GM19372 (cell line): Measurements from ENCODE around the gene NAXE.
"Not testable (repeated sequence)": the region's sequence is repeated elsewhere in the genome, so short reads cannot be mapped to it uniquely, and the experiment has no call there.

Source experiments
- ATAC-seq: cut with Tn5 transposase; IDR thresholded peaks from one replicate; pipeline ENCODE4 v1.9.1; 2021; ENCODE audit warnings: mild to moderate bottlenecking, low read depth, moderate library complexity; ENCODE audit not compliant: unreplicated experiment

The NAXE gene

DNA sequence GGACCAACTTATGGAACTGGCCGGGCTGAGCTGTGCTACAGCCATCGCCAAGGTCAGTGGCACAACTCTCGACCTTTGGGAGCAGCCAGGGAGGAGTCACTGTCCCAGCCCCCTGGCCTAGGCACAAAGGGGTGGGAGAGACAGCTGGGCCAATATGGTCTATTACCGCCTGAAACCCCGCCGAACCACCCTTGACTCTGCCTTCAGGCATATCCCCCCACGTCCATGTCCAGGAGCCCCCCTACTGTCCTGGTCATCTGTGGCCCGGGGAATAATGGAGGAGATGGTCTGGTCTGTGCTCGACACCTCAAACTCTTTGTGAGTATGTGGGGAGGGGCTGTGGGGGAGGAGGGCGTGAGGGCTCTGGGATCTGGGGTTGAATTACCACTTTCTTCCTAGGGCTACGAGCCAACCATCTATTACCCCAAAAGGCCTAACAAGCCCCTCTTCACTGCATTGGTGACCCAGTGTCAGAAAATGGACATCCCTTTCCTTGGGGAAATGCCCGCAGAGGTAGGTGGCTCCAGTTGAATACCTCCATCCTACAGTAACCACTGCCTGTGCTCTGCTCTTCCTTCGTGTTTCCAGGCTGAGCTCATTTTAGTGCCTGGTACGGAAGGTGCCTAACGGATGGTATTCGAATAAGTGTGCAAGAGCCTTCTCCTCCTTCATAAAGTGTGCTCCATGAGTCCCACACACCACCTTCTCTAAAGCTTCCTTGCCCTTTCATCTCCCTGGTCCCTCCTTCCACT is 758 bp downstream of the NAXE start:
- ATAC-seq = no peak

DNA sequence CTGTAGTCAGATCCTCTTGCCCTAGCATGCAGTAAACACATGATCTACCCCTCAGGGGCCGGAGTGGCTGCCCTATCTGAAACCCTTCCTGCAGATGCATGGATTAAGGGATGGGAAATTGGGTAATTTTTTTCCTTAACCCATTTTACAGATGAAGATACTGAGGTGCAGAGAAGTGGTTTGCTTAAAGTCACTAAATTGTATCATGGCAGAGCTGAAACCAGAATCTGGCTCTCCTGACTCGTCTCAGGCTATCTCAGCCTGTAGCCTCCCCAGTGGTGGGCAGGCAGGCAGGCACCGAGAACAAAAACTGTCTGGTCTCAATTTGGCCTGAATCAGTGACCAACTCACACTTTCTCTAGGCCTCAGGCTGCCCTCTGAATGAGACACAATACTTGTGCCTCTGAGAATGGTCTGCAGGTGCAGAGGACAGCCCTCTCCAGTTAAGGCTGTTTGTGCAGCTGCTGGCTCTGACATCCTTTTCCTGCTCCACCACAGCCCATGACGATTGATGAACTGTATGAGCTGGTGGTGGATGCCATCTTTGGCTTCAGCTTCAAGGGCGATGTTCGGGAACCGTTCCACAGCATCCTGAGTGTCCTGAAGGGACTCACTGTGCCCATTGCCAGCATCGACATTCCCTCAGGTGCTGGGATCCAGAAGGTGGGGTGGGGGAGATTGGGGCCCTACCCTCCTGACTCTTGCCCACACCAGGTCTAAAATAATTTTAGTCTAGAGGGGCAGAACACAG is 1.5 kb downstream of the NAXE start:
- ATAC-seq = no peak

DNA sequence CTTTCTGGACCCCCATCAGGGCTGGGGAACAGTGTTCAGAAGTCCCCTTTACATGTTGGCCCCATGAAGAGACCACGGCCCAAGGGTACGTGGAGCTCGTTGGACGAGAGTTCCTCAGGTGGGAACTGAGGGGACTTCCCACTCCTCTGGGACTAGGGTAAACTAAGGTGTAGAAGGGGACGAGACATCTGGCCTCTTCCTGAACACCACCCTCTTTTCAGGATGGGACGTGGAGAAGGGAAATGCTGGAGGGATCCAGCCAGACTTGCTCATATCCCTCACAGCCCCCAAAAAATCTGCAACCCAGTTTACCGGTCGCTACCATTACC is 2.0 kb downstream of the NAXE start:
- no peak for ATAC-seq

DNA sequence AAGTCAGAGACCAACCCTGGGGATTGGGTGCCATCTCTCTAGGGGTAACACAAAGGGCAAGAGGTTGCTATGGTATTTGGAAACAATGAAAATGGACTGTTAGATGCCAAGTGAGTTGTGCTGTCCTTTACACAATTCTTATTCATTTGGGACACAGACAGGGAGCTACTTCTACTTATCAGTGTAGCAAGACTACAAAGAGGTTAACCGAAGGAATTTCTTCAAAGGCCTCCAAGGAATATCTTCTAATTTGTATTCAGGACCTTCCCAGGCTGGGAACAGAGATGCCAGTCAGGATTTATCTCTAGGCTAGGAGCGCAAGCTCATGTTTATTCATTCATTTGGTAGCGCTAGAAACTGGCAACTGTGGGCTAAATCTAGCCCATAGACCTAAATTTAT is 2.6 kb downstream of the NAXE start:
- no peak for ATAC-seq

DNA sequence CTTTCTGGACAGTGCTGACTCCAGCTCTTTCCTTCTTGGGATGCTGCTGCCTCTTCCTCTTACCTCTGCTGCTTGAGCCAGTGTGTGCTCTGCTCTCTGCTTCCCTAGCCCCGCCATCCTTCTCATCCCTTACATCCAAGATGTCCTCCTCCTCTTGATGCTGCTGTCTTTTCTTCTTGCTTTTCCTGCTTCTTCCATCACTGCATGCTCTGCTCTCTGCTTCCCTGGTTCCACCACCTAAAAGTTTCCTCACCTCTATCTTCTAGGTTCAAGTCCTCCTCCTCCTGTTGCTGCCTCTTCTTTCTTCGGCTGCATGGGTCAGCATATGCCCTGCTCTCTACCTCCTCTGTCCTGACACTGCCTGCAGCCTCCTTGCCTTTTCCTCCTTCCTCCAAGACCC is 3.4 kb downstream of the NAXE start:
- no peak for ATAC-seq

DNA sequence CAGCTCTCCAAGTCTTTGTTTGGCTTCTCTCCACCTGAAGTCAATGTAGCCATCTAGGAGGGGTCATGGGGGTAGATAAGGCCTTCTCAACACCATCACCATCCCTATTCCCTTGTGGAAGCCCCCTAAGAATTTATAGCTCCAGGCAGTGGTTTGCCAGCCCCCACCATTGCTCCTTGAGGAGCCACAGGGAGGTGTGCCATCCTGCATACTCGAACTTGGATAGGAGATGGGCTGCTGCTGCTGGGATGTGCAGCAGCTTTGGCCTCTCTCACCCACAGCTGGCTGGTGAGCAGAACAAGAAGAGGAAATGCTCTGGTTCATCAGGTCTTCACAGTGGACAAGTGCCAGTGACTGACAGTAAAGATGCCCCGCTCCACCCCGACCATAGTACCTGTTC is 4.8 kb downstream of the NAXE start:
- ATAC-seq = no peak

DNA sequence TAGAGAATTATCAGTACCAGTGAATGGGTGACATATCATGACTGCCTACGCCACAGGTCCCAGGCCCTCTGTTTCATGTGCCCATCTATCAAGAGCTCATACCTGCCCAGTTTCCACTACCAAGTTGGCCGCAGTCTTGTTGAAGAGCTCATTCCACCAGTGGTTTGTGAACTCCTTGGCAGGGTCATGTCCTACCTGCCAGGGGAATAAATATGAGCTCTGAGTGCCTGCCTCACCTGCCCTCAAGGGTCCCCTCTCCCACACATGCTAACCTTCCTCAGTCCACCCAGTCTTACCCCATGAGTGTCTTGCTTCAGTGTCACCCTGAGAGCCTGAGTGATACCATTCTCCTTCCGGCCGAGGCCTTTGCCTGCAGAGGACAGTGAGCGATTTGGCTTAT is 6.5 kb downstream of the NAXE start:
- ATAC-seq = no peak

DNA sequence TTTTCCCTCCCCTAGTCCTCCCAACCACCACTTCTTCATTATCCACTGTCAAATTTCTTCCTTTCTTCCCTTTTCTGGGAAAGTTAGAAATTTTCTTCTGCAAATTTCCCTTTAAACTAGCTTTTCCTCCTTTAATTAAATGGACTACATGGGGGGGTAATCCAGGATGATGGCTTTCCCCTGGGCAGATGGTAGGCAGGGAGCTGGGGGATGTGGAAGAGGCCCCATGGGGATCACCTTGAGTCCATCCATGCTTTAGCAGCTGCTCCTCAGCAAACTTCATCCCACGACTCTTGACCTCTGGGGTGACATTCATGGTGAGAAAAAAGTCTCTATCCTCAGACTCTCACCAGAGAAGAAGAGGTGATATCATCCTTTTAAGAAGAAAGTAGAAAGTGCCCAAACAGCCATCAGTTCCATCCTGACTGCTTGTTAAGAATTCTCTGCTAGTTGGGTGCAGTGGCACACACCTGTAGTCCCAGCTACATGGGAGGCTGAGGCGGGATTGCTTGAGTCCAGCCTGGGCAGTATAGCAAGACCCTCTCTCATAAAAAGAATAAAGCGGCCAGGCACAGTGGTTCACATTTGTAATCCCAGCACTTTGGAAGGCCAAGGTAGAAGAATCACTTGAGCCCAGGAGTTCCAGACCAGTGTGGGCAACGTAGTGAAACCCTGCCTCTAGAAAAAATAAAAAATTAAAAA is 7.3 kb downstream of the NAXE start:
- no peak for ATAC-seq

DNA sequence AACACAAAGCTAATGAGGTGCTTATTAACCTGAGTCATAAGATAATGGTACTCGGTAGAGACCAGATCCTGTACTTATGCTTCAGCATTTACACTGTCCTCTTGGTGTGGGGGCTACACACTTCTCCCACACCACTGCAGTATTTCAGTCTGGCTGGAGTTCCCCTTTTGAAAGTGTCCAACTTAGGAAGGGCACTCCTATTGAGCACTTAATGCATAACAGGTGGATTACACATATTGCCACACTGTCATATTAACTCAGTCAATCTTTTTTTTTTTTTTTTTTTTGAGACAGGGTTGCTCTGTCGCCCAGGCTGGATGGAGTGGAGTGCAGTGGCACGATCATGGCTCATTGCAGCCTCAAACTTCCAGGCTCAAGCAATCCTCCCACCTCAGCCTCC is 8.2 kb downstream of the NAXE start:
- ATAC-seq = no peak

DNA sequence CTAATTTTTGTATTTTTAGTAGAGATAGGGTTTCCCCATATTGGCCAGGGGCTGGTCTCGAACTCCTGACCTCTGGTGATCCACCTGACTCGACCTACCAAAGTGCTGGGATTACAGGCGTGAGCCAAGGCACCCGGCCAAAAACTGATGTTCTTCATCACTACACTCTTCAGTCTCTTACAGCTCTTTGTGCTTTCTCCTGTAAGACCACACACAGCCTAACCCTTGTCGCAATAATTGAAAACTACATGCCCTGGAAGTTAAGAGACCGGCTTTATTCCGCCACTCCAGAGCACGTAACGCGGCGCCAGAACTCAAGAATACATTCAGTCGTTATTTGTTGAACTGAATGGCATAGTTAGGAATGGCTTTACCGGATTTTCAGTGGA is 9.2 kb downstream of the NAXE start:
- no peak for ATAC-seq

DNA sequence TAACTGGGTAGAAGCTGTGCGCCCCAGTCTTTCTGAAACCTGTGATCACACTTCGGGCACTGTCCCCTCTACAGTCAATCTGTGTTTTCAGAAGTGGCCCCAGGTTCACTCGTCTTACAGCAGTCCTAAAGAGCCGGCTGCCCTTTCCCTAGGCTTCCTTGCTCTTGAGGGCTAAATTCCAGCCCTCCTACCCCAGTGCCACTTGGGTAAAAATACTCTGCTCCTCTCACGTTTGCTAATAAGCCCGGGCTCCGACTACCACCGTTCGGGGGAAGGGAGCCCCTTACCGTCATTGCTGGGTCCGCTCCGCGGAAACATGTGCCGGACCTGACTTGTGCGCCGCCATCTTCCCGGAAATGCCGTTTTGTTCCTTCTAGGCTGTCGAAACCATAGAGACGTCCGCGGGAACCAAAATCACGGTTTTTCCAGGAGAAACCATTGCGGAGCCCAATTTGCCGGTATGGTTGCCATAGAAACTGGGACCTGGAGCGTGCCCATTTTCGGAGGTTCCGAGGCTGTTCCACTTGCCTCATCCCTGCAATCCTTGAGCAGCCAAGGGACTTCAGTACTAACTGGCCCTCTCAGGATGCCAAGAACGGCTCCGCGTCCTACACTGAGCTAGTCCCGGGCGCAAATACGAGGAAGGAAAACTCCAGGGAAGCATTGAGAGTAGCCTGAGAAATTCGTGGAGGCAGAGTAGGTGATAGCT is 9.7 kb downstream of the NAXE start, which contains the start of gene GPATCH4:
Gene GPATCH4 (minus strand): TSS at position 358 of the 709 bp plus-strand sequence.
- no peak for ATAC-seq

DNA sequence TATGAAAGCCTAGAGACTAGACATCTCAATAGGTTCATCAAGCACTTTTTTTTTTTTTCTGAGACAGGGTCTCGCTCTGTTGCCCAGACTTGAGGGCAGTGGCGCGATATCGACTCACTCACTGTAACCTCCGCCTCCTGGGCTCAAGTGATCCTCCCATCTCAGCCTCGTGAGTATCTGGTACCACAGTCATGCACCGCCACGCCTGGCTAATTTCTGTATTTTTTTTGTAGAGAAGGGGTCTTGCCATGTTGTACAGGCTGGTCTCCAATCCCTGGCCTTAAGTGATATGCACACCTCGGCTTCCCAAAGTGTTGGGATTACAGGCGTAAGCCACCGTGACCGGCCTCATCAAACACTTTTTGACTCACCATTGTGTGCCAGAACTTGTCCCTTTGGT is 10.3 kb downstream of the NAXE start:
- ATAC-seq = no peak

DNA sequence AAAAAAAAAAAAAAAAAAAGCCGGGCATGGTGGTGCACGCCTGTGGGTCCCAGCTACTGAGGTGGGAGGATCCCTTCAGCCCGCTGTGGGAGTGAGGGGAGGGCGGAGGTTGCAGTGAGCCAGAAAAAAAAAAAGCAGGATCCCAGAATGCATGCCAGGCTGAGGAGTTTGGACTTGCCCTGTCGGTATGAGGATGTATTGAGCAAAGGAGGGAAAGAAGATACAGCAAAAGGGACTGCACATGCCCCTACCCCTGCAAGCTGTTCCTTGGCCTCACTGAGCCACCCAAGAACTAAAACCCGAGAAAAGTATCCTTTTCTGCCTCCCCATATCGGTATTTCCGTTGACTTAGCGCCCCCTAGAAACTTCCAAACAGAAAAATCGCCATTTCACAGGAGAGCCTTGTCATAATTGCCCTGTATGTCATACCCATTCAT is 11.0 kb downstream of the NAXE start:
- ATAC-seq = no peak

DNA sequence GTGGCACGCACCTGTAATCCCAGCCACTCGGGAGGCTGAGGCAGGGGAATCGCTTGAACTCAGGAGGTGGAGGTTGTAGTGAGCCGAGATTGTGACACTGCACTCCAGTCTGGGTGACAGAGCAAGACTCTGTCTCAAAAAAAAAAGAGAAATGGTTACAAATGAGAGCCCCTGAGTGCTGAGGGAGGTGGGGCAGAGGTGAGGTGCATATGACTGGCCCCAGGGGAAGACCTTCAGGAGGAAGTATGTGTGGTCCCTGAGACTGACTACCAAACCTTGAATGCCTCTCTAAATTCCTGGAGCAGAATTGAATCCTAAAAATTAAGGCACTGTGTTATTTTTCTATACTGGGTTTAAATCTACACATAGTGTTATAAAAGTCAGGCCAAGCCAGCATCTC is 15.8 kb downstream of the NAXE start:
- ATAC-seq = not testable (repeated sequence)

DNA sequence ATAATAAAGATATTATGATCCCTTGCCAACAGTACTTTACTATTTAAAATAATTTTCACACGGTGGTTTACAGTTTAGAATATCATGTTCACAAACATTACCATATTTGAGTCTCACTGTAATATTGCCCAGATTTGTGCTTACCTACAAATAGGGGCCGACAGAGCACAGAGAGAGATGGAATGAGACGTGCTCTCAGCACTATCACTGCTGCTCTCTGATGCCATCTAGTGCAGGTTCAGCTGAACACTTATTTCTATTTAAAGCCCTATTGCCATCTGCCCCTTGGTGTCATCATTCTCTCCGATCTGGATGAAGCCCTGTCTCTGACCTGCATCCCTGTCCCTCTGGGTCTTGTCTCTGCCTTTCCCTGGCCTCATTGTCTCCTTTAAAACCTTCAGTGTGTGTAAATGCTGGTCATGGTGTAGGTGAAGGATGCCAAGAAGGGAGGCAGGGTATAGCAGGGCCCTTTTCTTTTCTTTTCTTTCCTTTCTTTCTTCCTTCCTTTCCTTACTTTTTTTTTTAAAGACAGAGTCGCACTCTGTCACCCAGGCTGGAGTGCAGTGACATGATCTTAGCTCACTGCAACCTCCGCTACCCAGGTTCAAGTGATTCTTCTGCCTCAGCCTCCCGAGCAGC is 16.6 kb downstream of the NAXE start:
- no peak for ATAC-seq

DNA sequence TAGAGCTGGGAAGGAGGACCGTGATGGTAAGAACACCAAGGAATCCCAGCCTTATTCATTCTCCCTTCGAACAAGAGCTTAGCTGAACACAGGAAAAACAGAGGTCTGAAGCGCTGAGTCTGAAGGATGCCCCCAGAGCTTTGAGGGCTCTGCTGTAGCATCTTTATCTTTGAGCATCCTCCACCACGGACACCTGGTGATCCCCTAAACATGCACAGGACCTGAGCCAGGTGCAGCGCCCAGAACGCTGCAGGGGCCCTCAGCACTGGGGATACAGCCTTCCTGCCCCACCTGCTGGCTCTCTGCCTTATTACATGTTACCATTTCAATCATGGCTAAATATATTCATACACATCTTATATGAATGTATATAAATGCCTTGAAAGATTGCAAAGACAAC is 17.4 kb downstream of the NAXE start:
- no peak for ATAC-seq

DNA sequence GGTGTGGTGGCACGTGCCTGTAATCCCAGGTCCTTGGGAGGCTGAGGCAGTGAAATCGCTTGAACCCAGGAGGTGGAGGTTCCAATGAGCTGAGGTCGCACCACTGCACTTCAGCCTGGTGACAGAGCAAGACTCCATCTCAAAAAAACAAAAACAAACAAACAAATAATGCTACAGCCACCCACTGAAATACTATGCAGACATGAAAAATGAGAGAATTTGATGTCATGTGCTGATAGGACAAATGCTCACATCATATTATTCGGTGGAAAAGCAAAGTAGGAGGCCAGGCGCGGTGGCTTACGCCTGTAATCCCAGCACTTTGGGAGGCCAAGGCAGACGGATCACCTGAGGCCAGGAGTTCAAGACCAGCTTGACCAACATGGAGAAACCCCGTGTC is 18.5 kb downstream of the NAXE start:
- ATAC-seq = not testable (repeated sequence)

DNA sequence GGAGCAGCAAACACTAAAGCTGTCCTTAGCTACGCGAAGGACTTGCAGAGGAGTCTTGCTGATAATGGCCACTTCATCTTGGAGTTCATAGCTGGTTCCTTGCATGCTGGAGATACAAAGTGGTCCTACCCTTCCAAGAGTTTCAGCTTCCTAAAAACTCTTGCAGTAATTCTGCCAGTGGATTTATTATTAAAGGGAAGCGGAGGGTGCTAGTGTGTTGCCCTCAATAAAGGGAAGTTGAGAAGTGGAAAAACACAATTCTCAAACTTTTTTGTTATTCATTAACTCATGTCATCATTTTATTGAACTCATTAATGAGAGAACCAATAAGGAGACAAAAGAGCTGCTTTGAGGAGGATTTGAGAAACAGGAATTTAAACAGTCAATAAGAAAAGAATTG is 21.1 kb downstream of the NAXE start:
- ATAC-seq = no peak

DNA sequence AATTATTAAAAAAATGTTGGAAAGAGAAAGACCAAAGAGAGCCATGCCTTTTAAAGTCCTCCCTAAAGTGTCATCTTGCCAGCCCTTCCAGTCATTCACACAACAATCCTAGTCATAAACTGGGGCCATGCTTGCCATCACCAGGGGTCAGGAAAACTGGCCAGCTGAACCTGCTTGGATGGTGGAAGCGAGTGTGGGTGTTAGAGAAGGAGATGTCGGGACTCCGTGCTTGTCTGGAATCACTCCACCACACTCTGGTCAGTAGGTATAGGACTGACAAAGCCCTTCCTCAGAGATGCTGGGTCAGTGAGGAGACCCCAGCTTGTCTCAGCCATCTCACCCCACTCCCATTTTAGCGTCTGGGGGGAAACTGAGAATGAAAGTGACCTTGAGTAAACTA is 24.4 kb downstream of the NAXE start:
- no peak for ATAC-seq

DNA sequence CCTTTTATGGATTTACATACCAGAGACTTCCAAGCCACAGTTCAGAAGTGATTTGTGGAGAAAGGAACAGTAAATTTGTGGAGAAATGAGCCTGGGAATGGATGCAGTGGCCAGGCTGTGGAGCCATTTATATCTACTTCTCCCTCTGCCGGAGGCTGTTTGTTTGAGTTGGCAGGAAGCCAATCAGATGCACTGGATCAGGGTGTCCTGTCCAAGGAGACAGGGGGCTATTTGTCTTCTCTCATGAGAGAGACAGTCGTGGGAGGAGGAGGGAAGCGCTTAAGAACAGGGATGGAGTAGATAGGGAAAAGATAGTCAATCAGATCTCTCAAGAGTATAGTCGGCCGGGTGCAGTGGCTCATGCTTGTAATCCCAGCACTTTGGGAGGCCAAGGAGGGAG is 24.9 kb downstream of the NAXE start:
- no peak for ATAC-seq
